Measurements from ENCODE around the gene ZNHIT1.
"Not testable (repeated sequence)": the region's sequence is repeated elsewhere in the genome, so short reads cannot be mapped to it uniquely, and the experiment has no call there.

The ZNHIT1 gene

DNA sequence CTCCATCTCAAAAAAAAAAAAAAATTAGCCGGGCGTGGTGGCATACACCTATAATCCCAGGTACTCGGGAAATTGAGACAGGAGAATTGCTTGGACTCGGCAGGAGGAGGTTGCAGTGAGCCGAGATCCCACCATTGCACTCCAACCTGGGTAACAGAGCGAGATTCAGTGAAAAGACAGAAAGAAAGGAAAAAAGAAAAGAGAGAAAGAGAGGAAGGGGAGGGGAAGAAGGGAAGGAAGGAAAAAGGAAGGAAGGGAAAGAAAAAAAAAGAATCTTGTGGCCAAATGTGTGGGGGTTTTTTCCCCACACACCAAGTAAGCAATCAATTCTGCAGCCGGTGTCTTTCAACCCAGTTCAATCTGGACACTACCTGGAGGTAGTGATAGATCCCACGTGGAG lies 28.9 kb upstream of the ZNHIT1 start:
- DNase-seq = no peak

GRCh38 chr7:101195884-101196283 lies 22.1 kb upstream of the ZNHIT1 start:
- no peak for DNase-seq

DNA sequence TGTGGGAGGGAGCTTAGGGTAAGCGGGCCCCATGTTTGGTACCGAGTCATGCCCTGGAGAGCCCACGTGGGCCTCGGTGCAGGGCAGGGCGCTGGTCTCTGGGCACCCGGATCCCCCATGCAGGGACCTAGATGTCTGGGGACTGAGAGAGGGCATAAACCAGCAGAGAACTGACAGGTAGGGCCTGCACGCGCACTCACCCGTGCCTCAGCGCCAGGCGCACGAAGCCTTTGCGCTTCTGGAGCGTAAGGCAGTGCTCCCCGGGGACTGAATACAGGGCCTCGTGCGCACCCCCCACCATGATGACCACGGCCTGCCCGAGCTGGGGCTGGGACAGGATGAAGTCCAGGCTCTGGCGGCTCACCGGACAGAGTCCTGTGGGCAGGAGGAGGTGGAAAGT lies 20.0 kb upstream of the ZNHIT1 start:
- no peak for DNase-seq

GRCh38 chr7:101198476-101198875 lies 19.5 kb upstream of the ZNHIT1 start:
- no peak for DNase-seq

DNA sequence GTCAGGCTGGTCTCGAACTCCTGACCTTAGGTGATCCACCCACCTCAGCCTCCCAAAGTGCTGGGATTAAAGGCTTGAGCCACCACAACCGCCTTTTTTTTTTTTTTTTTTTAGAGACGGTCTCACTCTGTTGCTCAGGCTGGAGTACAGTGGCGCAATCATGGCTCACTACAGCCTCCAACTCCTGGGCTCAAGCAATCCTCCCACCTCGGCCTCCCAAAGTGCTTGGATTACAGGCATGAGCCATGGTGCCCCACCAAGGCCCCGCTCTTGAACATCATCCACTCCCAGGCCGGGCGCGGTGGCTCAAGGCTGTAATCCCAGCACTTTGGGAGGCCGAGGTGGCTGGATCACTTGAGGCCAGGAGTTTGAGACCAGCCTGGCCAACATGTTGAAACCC lies 18.4 kb upstream of the ZNHIT1 start:
- not testable (repeated sequence) for DNase-seq

DNA sequence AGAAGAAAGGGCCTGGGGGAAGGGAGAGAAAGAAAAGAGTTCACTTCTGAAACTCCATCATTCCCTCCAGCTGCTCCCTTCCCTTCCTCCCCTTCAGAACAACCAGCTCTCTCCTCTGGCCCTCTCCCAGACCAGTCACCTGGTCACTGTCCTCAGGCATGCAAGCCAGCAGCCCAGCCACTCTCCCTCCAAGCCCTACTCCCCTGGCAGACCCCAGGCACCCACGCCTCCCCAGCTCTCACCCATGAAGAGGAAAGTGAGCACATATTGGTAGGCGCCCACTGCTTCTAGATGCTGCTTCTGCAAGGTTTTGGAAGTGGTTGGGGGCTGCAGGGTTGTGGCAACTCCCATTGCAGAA lies 17.5 kb upstream of the ZNHIT1 start:
- DNase-seq = no peak

GRCh38 chr7:101200862-101201599 lies 16.9 kb upstream of the ZNHIT1 start, which contains the start of gene MOGAT3:
Gene MOGAT3 (minus strand): TSS chr7:101201036. CDS start chr7:101200854, 182 bp downstream.
- no peak for DNase-seq

DNA sequence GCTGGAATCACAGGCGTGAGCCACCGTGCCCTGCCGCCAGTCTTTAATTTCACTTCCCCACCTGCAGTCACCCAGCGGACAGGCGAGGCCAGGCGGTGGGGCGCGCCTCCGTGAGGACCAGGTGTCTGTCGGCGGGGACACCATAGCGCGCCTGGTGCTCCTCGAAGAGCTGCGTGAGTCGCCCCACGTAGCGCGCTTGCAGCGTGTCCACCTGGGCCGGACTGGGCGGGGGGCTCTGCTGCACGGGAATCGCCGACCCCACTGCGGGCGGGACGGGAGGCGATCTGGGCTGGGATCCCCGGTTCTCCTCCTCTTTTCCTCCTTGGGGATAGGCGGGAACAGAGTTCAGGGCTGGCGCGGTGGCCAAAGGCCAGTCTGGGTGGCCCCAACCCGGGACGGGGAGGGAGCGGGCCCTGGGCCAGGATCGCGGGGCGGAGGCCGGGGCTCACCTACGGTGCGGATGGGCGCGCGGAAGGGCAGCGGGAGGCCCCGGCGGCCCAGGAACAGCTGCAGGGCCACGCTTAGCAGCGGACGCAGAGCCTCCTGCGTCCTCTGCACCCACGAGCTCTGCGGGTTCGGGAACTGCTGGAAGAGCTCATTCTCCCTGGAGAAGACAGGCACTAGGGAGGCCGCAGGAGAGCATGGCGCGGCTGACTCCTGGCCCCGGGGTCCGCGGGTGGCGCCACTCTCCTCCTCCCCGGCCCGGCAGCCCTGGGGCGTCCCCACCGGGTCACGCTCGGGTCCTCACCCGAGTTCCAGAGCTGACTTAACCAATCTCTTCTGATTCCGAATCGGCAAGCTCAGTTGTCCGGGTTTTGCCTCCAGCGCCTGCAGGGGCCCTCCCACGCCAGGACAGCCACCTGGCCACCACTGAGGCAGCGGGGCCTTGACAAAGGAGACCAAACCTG lies 16.0 kb upstream of the ZNHIT1 start:
- no peak for DNase-seq

DNA sequence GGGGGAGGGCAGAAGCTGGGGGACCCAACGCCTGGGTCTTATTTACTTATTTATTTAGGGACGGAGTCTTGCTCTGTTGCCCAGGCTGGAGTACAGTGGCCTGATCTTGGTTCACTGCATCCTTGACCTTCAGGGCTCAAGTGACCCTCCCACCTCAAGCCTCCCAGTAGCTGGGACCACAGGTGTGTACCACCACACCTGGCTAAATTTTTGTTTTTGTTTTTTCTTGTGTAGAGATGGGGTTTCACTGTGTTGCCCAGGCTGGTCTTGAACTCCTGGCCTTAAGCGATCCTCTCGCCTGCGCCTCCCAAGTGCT lies 15.4 kb upstream of the ZNHIT1 start:
- no peak for DNase-seq

DNA sequence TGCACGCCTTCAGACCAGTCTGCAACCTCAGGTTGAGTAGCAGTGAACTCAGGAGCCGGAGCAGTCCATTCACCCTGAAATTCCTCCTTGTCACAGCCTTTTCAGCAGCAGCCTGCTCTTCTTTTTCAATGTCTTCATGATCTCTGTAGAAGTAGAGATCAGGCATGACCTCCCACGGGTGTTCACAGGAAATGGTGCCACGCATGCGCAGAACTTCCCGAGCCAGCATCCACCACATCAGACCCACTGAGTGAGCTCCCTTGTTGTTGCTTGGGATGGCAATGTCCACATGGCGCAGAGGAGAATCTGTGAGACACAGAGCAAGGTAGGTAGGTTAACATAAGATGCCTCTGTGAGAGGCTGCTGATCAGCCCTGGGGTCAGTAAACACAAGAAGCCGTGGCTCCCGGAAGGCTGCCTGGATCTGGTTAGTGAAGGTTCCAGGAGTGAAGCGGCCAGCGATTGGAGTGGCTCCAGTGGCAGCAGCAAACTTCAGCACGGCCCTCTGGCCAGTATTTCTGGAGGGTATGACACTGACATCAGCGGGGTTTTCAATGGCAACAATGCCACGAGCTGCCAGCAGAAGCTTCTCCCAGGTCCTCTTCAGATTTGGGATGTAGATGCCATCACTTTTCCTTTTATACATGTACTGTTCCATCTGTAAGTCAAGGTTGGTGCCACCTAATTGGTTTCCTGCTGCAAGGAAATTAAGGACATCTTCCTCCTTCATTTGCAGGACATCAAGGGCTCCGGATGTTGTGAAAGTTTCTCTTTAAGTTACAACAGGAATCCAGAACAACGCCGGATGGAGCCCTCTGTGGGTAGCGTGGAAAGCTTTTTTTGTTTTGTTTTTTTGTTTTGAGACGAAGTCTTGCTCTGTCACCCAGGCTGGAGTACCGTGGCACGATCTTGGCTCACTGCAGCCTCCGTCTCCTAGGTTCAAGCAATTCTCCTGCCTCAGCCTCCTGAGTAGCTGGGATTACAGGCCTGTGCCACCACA lies 13.9 kb upstream of the ZNHIT1 start:
- DNase-seq = peak; percentile 45

DNA sequence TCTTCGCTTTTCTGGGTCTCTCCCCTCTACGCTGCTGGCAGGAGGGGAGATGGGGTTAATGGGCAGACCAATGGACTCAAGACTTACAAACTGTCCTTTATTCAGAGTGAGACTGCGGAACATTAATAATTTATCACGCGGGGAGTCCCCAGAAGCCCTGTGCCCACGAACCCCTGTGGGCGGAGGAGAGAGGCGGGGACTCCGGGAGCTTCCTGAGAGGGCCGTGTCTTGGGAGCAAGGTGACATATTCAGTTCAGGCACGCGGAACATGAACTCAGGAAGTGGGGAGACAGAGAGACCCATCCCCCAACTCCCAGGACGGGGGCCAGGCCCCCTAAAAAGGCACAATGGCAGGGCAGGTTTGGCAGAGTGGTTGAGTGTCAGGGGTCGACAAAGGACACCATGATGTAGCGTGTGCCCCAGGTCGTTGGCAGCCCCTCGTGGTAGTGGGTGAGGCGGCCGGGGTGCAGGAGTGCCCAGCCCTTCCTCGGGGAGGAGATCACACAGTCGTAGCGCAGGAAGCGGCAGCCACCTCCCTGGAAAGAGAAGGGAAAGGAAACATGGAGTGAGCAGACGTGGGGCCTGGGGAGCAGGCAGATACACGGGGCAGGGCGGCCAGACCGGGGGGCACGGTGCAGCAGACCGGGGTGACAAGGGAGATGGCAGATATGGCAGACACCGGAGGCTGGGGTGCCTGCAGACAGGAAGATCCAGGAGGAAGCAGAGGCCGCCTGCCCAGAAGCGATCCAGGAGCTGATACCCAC lies 11.9 kb upstream of the ZNHIT1 start:
- no peak for DNase-seq

- DNase-seq = no peak
These were observed 11.3 kb upstream of the ZNHIT1 start for GRCh38 chr7:101206665-101207042.

GRCh38 chr7:101207459-101207858 lies 10.5 kb upstream of the ZNHIT1 start:
- no peak for DNase-seq

GRCh38 chr7:101208794-101209193 lies 9.2 kb upstream of the ZNHIT1 start:
- no peak for DNase-seq

- DNase-seq = no peak
These were observed 7.8 kb upstream of the ZNHIT1 start for GRCh38 chr7:101210143-101210542.

DNA sequence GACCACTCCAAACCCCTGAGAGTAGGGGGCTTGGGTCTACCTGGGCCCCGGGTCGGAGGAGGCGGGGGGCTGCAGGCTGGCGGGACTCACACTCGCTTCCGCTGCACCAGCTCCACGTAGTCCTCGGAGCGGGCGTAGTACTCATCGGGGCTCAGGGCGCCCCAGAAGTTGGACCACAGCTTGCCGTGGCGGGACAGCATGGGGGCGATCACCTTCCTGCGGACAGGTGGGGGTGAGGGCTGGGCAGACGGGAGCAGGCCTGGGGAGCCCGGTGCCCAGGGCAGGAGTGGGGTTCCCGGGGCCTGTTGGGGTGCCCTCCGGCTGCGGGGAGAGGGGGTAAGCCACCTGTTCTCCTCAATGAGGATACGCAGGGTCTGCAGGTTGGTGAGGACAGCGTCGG lies 6.5 kb upstream of the ZNHIT1 start:
- DNase-seq = no peak

GRCh38 chr7:101212014-101212413 lies 6.0 kb upstream of the ZNHIT1 start:
- no peak for DNase-seq

DNA sequence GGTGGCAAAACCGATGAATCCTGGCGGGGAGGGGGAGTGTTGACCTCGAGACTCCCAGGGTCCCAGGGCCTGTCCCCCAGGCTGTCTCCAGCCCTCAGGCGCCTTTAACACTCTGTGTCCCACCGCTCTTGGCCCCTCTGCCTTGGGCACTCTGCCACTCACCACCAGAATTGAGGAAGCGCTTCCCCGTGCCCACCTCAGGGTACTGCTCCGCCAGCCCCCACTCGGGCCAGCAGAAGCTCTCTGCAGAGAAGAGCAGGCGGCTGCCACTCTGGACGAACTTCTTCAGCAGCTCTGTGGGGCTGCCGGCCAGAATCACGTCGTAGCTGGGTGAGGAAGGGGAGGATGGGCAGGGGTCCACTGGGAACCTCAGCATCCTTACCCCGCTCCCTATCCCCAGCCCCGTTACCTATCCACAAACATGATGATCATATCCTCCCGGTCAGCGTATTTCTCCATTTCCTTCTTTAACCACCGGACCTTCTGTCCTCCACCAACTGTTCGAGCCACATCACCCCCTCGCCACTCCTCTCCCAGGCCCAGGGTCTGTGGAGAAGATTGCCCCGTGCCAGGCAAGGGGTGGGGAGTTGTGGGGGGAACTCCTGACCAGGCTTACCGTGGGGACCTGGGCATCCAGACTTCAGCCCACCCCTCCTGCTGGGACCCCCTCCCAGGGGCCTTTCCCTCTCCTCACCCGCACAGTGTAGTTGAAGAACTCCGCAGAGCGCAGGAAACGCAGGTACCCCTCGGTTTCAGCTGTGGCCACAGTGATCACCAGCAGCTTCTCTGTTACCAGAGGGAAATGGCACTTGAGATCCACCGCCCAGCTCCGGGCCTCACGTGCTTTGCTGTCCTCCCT lies 1.7 kb upstream of the ZNHIT1 start:
- DNase-seq = no peak

GRCh38 chr7:101216860-101217387 lies 1.0 kb upstream of the ZNHIT1 start:
- DNase-seq = peak; percentile 7

DNA sequence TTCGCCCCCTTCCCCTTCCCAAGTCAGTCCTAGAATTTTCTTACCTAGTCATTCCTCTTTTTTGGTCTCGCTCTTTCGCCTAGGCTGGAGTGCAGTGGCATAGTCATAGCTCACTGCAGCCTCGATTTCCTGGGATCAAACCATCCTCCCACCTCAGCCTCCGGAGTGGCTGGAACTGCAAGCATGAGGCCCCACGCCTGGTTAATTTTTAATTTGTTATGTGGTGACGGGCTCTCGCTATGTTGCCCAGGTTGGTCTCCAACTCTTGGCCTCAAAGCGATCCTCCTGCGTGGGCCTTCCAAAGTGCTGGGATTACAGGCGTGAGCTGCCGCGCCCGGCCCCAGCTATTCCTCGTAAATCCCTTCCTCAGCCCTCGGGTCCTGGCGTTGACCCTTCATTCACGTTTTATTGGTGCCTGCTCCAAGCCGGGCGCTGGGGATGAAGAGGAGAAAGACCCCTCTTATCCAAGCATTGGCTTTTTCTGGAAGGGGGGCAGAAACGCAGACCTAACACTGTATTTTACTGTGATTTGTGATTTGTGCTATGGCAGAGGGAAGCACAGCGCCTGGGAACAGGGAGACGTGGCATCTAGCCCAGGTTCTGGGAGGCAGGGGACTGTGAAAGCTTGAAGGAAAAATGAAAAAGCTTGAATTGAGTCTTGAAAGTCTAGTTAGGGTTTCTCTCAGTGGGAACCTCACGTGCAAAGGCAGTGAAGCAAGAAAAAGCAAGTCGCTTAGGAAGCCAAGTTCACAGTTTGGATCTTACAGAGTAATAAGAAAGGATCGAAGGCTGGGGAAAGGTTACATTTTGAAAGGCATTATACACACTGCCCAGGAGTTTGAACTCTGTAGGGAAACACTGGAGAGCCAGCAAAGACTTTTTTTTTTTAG lies 516 bp downstream of the ZNHIT1 start:
- no peak for DNase-seq

Measured in activated naive CD4-positive, alpha-beta T cell treated with Interleukin-2 at 50 U/mL for 16 hours (primary cell).